Measurements from ENCODE around the gene CLEC7A. TPM values are rescaled to one million over a fixed set of nuclear protein-coding genes. Genes with fewer than 3 reads are reported as not detected.

The CLEC7A gene
- total RNA-seq, 2 donors from 2014 or later, result 5.7 TPM; not detected in 1

- Histone ChIP-seq H3K9me3 (no peaks in the 10 kb centered on the region), H3K4me3 (no peak overlapping the region), H3K27ac (peak overlapping the region in 1 of 4 donors; percentile 52), H3K4me1 (no peaks in the 10 kb centered on the region), H3K36me3 (replicated peaks in 1 of 2; ENCODE audit: insufficient read depth in 1 of 2, low read depth in 2 of 2) (no peaks in the 10 kb centered on the region), H3K27me3 (no peaks in the 10 kb centered on the region)
- ATAC-seq (no peak), DNase-seq (peak in 1 of 4 donors; percentile 33)
- intact Hi-C loops (cut with DNase I), result no loop called here
- TF ChIP-seq POLR2A (IDR thresholded peaks at IDR 0.05) (no peak), CTCF (IDR thresholded peaks at IDR 0.05) (no peak)
- WGBS, 2 donors, result 46 to 65% methylated on average over 5 of the region's 5 CpGs
Observed at GRCh38 chr12:10167599-10167998, 37.6 kb upstream of the CLEC7A start.

GRCh38 chr12:10165421-10165820 is 35.4 kb upstream of the CLEC7A start:
- no peak overlapping the region for H3K4me3 ChIP-seq
- H3K36me3 ChIP-seq (replicated peaks in 1 of 2; ENCODE audit: insufficient read depth in 1 of 2, low read depth in 2 of 2), result no peaks in the 10 kb centered on the region
- H3K9me3 ChIP-seq, result no peaks in the 10 kb centered on the region
- DNase-seq (no peak), ATAC-seq (no peak)
- 0% methylated on average over 1 of the region's 1 CpG for WGBS, 2 donors
- TF ChIP-seq POLR2A (IDR thresholded peaks at IDR 0.05) (no peak), CTCF (IDR thresholded peaks at IDR 0.05) (no peak)
- no peak overlapping the region for H3K27ac ChIP-seq
- no peaks in the 10 kb centered on the region for H3K4me1 ChIP-seq
- intact Hi-C loops (cut with DNase I), result no loop called here
- no peaks in the 10 kb centered on the region for H3K27me3 ChIP-seq

DNA sequence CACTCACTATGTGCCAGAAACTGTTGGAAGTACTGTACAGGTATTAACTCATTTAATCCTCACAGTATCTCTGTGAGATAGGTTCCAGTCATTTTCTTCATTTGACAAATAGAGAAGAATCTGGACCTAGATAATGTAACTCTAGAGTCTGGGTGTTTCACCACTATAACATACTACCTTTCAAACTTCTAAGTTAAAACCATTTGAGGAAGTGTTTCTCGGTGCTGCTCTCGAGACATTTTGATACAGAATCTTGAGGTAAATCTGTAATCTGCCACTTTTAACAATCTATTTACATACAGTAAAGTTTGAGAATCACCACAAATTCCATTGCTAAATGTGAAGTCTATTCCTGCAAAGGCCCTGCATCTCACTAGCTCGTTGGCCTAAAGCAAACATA is 33.1 kb upstream of the CLEC7A start:
- peaks cover 0 to 3% of the 10 kb centered on the region in 2 donors for H3K27me3 ChIP-seq
- TF ChIP-seq CTCF (IDR thresholded peaks at IDR 0.05) (no peak), POLR2A (IDR thresholded peaks at IDR 0.05) (no peak)
- intact Hi-C loops (cut with DNase I), result no loop called here
- no peaks in the 10 kb centered on the region for H3K36me3 ChIP-seq (replicated peaks in 1 of 2; ENCODE audit: insufficient read depth in 1 of 2, low read depth in 2 of 2)
- H3K27ac ChIP-seq, result no peak overlapping the region
- ATAC-seq (no peak), DNase-seq (no peak)
- H3K4me3 ChIP-seq, result no peak overlapping the region
- H3K4me1 ChIP-seq, result no peaks in the 10 kb centered on the region
- H3K9me3 ChIP-seq, result no peaks in the 10 kb centered on the region
- 53 to 77% methylated on average over 3 of the region's 3 CpGs for WGBS, 2 donors

DNA sequence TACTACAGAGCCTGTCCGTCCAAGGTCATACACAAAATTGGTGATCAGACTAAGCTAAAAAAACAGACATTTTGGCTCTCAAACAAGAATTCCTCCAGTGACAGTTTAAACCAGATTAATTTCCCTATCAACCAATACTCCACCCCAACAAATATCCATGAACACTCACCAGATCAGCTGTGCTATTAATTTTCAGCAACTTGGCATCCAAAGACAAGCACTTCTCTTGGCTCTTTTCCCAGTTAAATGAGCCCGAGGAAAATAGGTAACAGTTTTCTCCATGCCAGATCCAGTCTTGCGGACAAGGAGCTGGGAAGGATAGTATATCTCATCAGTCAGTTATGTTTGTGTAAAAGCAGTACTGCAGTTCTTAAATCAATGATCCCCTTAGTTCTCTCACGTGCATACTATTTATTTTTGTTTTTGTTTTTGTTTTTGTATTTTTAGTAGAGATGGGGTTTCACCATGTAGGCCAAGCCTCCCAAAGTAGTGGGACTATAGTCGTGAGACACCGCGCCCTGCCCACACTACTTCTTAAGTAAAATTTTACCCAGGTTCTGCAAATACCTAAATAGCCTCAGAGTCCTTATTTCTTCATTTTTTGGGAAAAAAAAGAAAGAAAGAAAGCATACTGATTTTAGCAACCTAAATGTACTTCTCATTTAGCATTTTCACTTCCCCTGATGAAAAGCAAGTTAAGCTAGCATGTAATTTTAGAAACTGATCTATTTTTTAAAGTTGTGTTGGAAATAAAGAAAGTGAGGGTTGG is 30.8 kb upstream of the CLEC7A start:
- TF ChIP-seq CTCF (IDR thresholded peaks at IDR 0.05) (no peak), POLR2A (IDR thresholded peaks at IDR 0.05) (no peak)
- no peaks in the 10 kb centered on the region for H3K36me3 ChIP-seq (replicated peaks in 1 of 2; ENCODE audit: insufficient read depth in 1 of 2, low read depth in 2 of 2)
- H3K27ac ChIP-seq, result peak overlapping the region in 1 of 4 donors; percentile 3
- peak in 1 of 4 donors; percentile 32 for DNase-seq
- no peaks in the 10 kb centered on the region for H3K4me1 ChIP-seq
- H3K9me3 ChIP-seq, result no peaks in the 10 kb centered on the region
- ATAC-seq, result no peak
- 43 to 45% methylated on average over 7 of the region's 7 CpGs for WGBS, 2 donors
- H3K27me3 ChIP-seq, result peaks cover 0 to 3% of the 10 kb centered on the region in 2 donors
- intact Hi-C loops (cut with DNase I), result no loop called here
- H3K4me3 ChIP-seq, result no peak overlapping the region

- ATAC-seq, result no peak
- TF ChIP-seq CTCF (IDR thresholded peaks at IDR 0.05), result no peak
- TF ChIP-seq POLR2A (IDR thresholded peaks at IDR 0.05), result no peak
- H3K4me3 ChIP-seq, result no peak overlapping the region
- intact Hi-C loops (cut with DNase I), result no loop called here
- no peaks in the 10 kb centered on the region for H3K4me1 ChIP-seq
- DNase-seq, result no peak
- H3K27ac ChIP-seq, result no peak overlapping the region
- WGBS, 2 donors, result 29 to 60% methylated on average over 3 of the region's 3 CpGs
- H3K27me3 ChIP-seq, result peaks cover 0 to 3% of the 10 kb centered on the region in 2 donors
- H3K36me3 ChIP-seq (replicated peaks in 1 of 2; ENCODE audit: insufficient read depth in 1 of 2, low read depth in 2 of 2), result no peaks in the 10 kb centered on the region
- no peaks in the 10 kb centered on the region for H3K9me3 ChIP-seq
Observed at GRCh38 chr12:10159280-10159679, 29.3 kb upstream of the CLEC7A start.
